GM19099 (cell line): ENCODE results near the gene TENT5C.

Experiments used
- POLR2A ChIP-seq: IDR thresholded peaks from 3 replicates; pipeline ENCODE4 v1.6.1; 2011; ENCODE audit warnings: low read depth; ENCODE audit not compliant: insufficient read length; ENCODE audit errors: extremely low read depth

TENT5C gene

GRCh38 chr1:117615474-117615873 is 9.6 kb downstream of the TENT5C start:
- TF ChIP-seq POLR2A: no peak

- no peak for TF ChIP-seq POLR2A
Measured at GRCh38 chr1:117616356-117616755, 10.5 kb downstream of the TENT5C start.

GRCh38 chr1:117616967-117617366 is 11.1 kb downstream of the TENT5C start:
- TF ChIP-seq POLR2A: no peak

DNA sequence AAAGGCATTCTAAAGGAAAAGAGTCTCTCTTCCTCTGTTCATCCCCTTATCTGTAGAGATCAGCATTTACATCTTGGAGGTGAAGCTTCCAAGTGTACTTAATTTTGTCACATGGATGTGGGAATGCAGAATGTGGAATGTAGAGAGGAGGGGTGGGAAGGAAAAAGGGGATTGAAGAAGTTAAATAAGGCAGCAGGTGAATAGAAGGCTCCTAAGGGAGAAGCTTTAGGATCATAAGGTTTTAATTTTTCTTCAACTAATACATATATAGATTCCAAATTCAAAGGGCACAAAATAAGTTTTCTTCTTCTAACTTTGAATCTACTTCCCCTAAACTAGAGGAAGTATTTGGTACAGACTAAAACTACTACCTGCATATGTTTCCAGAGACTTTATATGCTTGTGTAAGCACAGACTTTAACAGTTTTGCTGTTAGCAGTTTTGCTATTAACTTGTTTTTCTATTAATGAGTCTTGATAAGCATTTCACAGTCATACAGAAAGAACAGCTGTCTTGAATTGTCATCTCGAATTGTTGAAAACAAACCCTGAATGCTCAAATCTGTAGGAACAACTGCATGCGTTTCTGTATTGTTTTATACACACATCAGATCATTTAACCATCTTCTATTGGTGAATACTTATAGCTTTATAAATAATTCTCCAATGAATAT is 12.7 kb downstream of the TENT5C start:
- TF ChIP-seq POLR2A: no peak

- TF ChIP-seq POLR2A: no peak
Measured at GRCh38 chr1:117620440-117620839, 14.6 kb downstream of the TENT5C start.

DNA sequence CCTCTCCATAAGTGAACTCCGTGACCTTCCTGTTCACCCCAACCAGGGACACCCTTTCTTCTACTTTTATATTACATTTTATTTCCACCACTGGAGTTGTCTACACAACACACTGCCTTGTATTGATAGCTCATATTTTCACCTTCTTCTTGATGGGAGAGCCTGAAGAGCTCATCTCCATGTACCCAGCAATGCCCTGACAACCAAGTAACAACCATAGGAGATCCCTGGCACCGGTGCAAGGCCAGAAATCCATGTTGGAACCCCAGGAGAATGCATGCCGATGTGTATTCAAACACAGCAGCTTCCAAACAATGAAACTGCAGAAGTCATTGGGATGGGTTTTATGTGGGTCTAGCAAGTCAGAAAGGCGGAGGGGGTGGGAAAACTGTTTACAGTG is 15.5 kb downstream of the TENT5C start:
- TF ChIP-seq POLR2A: no peak

- TF ChIP-seq POLR2A: no peak
Measured at GRCh38 chr1:117622726-117623125, 16.9 kb downstream of the TENT5C start.

DNA sequence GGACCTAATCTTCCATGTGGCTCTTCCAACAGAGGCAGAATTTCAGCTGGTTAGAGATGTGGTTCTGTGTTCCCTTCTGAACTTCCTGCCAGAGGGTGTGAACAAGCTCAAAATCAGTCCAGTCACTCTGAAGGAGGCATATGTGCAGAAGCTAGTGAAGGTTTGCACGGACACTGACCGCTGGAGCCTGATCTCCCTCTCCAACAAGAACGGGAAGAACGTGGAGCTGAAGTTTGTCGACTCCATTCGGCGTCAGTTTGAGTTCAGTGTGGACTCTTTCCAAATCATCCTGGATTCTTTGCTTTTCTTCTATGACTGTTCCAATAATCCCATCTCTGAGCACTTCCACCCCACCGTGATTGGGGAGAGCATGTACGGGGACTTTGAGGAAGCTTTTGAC is 17.3 kb downstream of the TENT5C start:
- TF ChIP-seq POLR2A: no peak

DNA sequence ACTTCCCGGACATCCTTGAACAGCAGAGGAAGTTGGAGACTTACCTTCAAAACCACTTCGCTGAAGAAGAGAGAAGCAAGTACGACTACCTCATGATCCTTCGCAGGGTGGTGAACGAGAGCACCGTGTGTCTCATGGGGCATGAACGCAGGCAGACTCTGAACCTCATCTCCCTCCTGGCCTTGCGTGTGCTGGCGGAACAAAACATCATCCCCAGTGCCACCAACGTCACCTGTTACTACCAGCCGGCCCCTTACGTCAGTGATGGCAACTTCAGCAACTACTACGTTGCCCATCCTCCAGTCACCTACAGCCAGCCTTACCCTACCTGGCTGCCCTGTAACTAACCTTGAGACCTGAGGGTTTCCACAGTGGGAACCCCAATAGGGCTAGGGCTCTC is 17.9 kb downstream of the TENT5C start:
- TF ChIP-seq POLR2A: no peak

GRCh38 chr1:117627546-117628130 is 21.8 kb downstream of the TENT5C start:
- no peak for TF ChIP-seq POLR2A

DNA sequence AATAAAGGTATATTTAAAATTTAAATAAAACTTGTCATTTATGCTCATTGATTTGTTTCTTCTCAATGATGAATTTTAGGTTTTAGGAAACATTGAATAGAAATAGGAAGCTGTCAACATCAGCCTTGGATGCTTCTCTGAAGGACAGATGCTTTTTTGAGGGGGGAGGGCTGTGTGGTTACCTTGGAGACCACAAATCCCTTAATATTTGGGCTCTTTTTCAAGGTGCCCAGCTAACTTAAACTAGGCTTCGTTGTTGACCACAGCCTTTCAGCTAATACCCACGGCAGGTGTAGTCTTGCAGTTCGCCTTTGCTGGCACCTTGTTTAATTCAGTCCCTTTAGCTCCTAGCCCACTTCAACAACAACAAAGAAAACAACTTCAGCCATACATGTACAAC is 22.5 kb downstream of the TENT5C start:
- no peak for TF ChIP-seq POLR2A

- no peak for TF ChIP-seq POLR2A
Measured at GRCh38 chr1:117629625-117630422, 24.0 kb downstream of the TENT5C start.

GRCh38 chr1:117630423-117630998 is 24.7 kb downstream of the TENT5C start:
- TF ChIP-seq POLR2A: no peak

- no peak for TF ChIP-seq POLR2A
Measured at GRCh38 chr1:117631359-117632160, 25.7 kb downstream of the TENT5C start.
